Measurements from ENCODE around the gene CBR4.

CBR4 gene

GRCh38 chr4:169032883-169033645 lies 23.0 kb upstream of the CBR4 start:
- no peak for DNase-seq (ENCODE audit: low spot score)

GRCh38 chr4:169032194-169032593 lies 22.1 kb upstream of the CBR4 start:
- no peak for DNase-seq (ENCODE audit: low spot score)

- DNase-seq (ENCODE audit: low spot score): no peak
Observed at GRCh38 chr4:169031392-169031791, 21.3 kb upstream of the CBR4 start.

GRCh38 chr4:169030562-169030982 lies 20.5 kb upstream of the CBR4 start:
- no peak for DNase-seq (ENCODE audit: low spot score)

- no peak for DNase-seq (ENCODE audit: low spot score)
Observed at GRCh38 chr4:169029947-169030346, 19.9 kb upstream of the CBR4 start.

GRCh38 chr4:169027663-169028062 lies 17.6 kb upstream of the CBR4 start:
- DNase-seq (ENCODE audit: low spot score): no peak

- no peak for DNase-seq (ENCODE audit: low spot score)
Observed at GRCh38 chr4:169025184-169025583, 15.1 kb upstream of the CBR4 start.

GRCh38 chr4:169024762-169025161 lies 14.7 kb upstream of the CBR4 start:
- peak; percentile 9 for DNase-seq (ENCODE audit: low spot score)

- no peak for DNase-seq (ENCODE audit: low spot score)
Observed at GRCh38 chr4:169018406-169018805, 8.4 kb upstream of the CBR4 start.

GRCh38 chr4:169017971-169018370 lies 7.9 kb upstream of the CBR4 start:
- no peak for DNase-seq (ENCODE audit: low spot score)

GRCh38 chr4:169015186-169015623 lies 5.2 kb upstream of the CBR4 start:
- no peak for DNase-seq (ENCODE audit: low spot score)

GRCh38 chr4:169014586-169014985 lies 4.5 kb upstream of the CBR4 start:
- no peak for DNase-seq (ENCODE audit: low spot score)

- DNase-seq (ENCODE audit: low spot score): no peak
Observed at GRCh38 chr4:169013396-169013795, 3.3 kb upstream of the CBR4 start.

GRCh38 chr4:169012049-169012448 lies 2.0 kb upstream of the CBR4 start:
- DNase-seq (ENCODE audit: low spot score): no peak

GRCh38 chr4:169009286-169010124 lies 550 bp downstream of the CBR4 start:
- peak; percentile 43 for DNase-seq (ENCODE audit: low spot score)

- DNase-seq (ENCODE audit: low spot score): no peak
Observed at GRCh38 chr4:169005453-169006099, 4.5 kb downstream of the CBR4 start.

GRCh38 chr4:169000315-169000714 lies 9.7 kb downstream of the CBR4 start:
- no peak for DNase-seq (ENCODE audit: low spot score)

GRCh38 chr4:168999809-169000208 lies 10.2 kb downstream of the CBR4 start:
- no peak for DNase-seq (ENCODE audit: low spot score)

GRCh38 chr4:168998596-168998995 lies 11.5 kb downstream of the CBR4 start:
- no peak for DNase-seq (ENCODE audit: low spot score)

GRCh38 chr4:168995537-168996295 lies 14.3 kb downstream of the CBR4 start:
- DNase-seq (ENCODE audit: low spot score): no peak

GRCh38 chr4:168994958-168995357 lies 15.1 kb downstream of the CBR4 start:
- DNase-seq (ENCODE audit: low spot score): no peak
